Activated CD4-positive, alpha-beta T cell treated with anti-CD3 and anti-CD28 coated beads, Interleukin-2, amount 50 U/mL, for 48 hours (primary cell): ENCODE measurements around the gene ABCC4.

Source experiments
- DNase-seq, 2 experiments: peaks; one replicate each; pipeline ENCODE4 v3.0.0-alpha.2; 2020

Gene ABCC4, protein sequence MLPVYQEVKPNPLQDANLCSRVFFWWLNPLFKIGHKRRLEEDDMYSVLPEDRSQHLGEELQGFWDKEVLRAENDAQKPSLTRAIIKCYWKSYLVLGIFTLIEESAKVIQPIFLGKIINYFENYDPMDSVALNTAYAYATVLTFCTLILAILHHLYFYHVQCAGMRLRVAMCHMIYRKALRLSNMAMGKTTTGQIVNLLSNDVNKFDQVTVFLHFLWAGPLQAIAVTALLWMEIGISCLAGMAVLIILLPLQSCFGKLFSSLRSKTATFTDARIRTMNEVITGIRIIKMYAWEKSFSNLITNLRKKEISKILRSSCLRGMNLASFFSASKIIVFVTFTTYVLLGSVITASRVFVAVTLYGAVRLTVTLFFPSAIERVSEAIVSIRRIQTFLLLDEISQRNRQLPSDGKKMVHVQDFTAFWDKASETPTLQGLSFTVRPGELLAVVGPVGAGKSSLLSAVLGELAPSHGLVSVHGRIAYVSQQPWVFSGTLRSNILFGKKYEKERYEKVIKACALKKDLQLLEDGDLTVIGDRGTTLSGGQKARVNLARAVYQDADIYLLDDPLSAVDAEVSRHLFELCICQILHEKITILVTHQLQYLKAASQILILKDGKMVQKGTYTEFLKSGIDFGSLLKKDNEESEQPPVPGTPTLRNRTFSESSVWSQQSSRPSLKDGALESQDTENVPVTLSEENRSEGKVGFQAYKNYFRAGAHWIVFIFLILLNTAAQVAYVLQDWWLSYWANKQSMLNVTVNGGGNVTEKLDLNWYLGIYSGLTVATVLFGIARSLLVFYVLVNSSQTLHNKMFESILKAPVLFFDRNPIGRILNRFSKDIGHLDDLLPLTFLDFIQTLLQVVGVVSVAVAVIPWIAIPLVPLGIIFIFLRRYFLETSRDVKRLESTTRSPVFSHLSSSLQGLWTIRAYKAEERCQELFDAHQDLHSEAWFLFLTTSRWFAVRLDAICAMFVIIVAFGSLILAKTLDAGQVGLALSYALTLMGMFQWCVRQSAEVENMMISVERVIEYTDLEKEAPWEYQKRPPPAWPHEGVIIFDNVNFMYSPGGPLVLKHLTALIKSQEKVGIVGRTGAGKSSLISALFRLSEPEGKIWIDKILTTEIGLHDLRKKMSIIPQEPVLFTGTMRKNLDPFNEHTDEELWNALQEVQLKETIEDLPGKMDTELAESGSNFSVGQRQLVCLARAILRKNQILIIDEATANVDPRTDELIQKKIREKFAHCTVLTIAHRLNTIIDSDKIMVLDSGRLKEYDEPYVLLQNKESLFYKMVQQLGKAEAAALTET (N-terminal part only)

DNA sequence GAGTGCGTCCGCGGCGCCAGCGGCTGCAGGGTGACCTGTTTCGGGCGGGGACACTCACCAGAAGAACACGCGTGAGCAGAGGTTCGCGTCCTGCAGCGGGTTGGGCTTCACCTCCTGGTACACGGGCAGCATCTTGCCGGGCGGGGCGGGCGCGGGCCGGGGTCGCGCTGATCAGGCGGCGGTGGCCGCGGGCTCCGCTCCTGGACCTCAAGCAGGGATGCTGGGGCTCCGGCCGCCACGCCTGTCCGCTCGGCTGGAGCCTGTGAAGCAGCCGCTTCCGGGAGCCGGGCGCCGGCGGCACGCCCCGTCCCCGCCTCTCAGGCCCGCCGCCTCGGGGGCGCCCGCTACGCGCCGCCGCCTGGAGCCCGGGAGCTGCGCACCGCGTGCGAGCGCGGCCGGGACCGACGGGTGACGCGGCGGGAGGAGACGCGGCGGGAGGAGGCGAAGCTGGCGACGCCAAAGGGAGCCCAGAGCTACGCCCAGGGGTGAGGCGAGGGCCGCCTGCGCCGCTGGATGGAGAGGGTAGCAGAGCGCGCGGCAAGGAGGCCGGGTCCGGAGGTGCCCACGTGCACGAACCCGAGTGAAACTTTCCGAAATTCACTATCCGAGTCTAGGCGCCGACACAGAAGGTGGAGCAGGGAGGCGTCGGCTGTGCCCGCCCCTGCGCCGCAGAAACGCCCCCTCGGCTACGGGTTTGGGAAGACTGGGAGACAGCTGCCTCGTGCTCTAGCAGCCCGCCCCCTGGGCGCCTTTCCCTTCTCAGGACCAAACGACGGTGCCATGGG is at the start of gene ABCC4:
Gene ABCC4 (minus strand): TSS at position 269 of the 785 bp plus-strand sequence. CDS start 137 bp downstream, at position 132.
- peak; percentile 62 to 68 for DNase-seq

DNA sequence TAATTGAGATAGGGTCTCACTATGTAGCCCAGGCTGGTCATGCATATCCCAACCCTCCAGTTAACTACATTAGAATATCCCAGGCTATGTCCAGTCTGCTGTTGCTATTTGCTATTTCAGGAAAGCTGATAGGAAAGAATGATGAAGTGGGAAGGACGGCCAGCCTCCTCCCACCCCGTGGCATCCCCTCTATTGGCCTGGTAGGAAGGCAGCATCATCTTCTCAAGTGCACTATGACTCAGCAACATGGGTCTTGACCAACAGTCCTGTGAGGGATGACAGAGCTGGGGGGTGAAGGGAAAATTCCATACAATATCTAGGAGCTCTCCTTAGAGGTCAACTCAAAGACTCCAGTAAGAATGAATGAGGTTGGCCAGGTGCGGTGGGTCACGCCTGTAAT is 48.0 kb upstream of the ABCC4 start:
- no peak for DNase-seq

DNA sequence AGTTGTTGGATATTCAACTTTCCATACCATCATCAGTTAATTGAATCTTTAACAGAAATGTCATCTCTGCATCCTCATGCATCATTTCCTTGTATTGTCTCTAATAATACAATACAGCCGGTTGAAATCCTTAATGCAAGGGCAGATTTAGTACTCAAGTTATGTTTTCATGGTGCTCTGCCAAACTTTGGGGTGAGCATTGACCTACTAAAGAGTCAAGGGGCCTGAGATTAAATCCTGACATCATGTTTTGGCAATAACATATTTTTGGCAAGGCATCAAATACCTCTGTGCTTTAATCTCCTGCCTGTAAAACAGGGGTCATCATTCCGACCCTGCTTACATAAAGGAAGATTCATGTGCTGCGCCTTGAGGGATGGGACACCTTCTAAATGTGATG is 42.7 kb upstream of the ABCC4 start:
- DNase-seq: no peak

DNA sequence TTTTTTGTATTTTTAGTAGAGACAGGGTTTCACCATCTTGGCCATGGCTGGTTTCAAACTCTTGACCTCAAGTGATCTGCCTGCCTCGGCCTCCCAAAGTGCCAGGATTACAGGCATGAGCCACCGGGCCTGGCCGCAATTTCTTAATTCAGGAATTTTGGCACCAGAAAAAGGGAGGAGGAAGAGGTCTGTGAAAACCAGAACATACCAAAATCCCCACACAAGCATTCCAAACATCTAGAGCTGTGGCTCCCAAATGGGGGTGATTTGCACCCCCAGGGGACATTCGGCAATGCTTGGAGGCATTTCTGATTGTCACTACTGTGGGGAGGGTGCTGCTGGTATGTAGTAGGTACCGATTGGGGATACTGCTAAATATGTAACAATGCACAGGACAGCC is 40.2 kb upstream of the ABCC4 start:
- no peak for DNase-seq

DNA sequence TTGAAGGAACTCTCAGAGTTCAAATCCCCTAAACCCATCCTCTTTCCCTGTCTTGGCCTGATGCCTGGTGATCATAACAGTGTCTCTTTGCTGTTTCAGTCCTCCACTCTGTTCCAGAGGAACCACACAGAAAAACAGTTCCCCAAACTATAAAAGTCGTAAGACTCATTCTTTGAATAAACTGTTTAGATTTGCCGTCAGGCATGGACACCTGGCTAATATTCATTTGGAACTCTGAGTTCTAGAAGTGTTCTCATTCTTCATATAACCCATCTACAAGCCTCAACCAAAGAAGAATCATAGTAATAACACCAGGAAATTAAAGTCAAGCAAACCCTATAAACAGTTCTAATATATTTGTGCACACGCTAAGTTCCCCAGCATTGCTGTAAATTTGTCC is 37.7 kb upstream of the ABCC4 start:
- DNase-seq: no peak

DNA sequence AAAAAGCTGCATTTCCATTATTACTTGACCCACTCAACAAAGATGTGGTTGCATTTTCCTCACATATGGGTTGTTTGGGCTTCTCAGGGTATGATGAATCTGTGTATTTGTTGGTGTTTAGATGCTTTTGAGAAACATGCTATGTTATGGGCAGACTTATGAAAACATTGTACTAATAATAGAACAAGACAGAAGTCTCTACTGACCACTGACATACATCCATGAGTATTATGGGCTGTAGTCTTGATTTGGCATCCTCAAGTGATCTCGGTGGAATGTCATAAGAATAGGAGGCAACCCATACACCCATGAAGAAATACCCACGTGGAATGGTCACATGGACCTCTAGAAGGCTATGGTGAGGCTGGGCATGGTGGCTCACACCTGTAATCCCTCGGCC is 36.3 kb upstream of the ABCC4 start:
- no peak for DNase-seq

DNA sequence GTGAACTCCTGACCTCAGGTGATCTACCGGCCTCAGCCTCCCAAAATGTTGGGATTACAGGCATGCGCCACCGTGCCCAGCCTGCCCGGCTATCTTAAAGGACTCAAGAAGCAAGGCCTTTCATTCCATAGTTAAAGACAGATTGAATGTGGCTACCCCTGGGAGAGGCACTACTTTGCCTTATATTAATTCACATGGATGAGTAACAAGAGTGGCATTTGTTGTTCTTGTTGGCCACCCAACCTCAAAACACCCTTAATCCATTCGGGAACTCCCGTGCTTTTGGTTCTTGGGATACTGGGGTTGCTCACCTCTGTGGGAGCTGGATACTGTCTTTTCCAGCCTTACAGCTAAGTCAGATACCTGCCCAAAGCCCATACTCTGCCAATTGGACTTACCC is 34.4 kb upstream of the ABCC4 start:
- no peak for DNase-seq

GRCh38 chr13:95328386-95328785 is 27.1 kb upstream of the ABCC4 start:
- no peak for DNase-seq

GRCh38 chr13:95327190-95327589 is 25.9 kb upstream of the ABCC4 start:
- DNase-seq: no peak

GRCh38 chr13:95326695-95327094 is 25.4 kb upstream of the ABCC4 start:
- no peak for DNase-seq

GRCh38 chr13:95325485-95325884 is 24.2 kb upstream of the ABCC4 start:
- DNase-seq: no peak

GRCh38 chr13:95323930-95324662 is 22.8 kb upstream of the ABCC4 start:
- no peak for DNase-seq

- DNase-seq: no peak
Measured at GRCh38 chr13:95319551-95320274, 18.5 kb upstream of the ABCC4 start.

GRCh38 chr13:95317039-95317989 is 16.1 kb upstream of the ABCC4 start:
- no peak for DNase-seq

GRCh38 chr13:95315752-95316151 is 14.5 kb upstream of the ABCC4 start:
- DNase-seq: no peak

DNA sequence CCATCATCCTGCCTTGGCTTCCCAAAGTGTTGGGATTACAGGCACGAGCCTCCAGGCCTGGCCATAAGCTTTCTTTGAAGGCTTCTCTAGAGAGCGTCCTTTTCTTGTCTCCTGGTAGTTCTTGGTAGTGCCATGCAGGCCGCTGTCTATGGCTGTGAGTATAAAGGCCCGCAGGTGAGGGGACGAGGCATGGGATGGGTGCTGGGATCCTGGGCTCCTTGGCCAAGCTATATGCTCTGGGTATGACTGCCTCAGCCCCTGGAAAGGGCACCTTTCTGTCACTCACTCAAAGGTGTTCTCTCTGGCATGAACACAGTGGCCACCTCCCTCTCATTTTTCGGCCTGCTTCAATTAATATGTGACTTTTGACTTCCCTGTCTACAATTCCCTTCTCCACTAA is 6.3 kb upstream of the ABCC4 start:
- no peak for DNase-seq

DNA sequence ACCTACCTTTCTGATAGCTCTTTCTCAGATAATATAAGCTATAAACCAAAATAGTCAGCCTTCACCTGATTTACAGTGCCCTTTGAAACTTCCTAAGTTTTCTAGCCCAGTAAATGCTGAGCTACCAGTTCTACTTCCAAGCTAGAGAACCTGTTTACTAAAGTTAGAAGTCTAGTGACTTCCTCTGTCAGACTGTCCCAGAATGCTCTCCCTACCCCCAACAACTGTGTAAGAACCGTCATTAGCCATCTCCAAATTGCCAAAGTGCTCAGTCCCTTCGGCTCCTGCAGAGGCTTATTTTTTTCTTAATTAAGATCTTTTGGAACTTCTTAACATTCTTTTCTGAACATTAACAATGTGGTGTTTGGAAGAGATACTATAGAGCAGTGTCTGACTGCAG is 3.2 kb upstream of the ABCC4 start:
- no peak for DNase-seq

DNA sequence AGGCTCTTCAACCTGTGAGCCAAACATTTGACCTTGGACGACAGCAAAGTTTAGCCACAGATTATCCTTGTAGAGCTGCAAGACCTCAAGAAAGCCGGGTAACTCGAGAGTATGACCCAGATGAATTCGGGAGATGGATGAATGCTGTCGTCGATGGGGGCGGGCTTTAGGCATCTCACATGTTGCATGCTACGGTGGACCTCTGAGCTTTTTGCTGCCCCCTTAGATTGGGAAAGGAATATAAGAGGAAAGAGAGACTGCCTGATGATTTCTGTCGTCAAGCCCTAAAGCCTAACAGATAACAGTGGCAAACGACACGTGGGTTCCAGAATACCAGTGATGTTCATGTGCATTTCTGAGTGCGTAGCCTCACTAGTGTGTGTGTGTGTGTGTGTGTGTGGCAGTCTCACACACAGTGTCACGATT is 730 bp upstream of the ABCC4 start:
- no peak for DNase-seq

GRCh38 chr13:95300625-95301182 is 547 bp downstream of the ABCC4 start:
- peak; percentile 50 to 61 for DNase-seq
